HG02938 (cell line): ENCODE measurements around the gene CDH13.

ENCODE experiments used
- ATAC-seq: cut with Tn5 transposase; IDR thresholded peaks from one replicate; pipeline ENCODE4 v1.9.1; 2021; ENCODE audit warnings: mild to moderate bottlenecking, moderate library complexity; ENCODE audit not compliant: unreplicated experiment

Gene CDH13

DNA sequence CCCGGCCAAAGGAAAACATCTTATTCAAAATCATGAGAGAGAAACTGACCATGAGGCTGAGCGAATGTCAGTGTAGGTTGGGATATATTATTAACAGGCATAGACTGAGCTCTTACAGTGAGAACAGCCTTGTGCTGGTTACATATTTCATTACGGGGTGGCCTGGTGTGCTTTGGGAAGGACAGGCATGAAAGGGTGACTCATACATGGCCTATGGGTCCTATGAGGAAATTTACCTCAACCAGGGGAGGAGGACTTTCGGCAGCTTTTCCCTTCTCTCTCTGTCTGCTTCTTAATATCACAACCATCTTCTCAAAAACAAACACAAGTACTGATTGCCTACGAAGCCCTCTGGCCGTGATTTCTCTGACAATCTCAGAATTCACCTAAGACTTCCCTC, 579.1 kb downstream of the CDH13 start:
- ATAC-seq, result no peak

DNA sequence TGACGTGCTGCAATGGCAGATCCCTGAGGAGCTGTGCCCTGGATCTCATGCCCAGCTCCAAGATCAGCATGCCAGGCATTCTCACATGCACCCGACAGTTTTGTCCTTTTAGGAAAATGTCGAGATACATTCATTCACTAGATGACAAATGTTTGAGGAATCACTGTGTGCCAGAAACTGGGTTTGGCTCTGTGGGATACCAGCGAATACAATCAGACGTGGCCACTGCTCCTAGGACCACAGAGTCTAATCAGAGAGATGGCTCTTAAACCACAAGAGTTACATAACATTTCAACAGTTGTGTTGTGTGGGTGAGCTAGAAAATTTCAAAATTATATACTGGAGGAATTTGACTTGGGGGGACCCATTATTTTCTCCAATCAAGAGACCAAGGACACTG, 579.7 kb downstream of the CDH13 start:
- no peak for ATAC-seq

DNA sequence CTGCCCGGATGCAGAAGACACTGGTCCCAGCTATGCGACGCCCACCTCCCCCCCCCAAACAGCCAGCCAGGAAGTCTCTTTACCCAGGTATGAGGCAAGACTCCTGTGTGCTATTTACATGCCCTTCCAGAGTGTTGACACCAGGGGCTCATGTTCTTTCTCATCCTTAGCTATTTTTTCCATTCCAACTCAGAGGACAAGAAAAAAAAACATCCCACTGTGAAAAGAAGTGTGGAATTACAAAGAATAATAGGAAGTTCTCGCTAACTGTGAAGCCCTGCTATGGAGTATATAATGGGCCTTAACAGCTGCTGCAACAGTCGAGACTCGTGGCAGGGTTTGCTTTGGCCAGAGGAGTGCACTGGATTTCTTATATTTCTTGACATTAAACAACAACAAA, 584.9 kb downstream of the CDH13 start:
- no peak for ATAC-seq

DNA sequence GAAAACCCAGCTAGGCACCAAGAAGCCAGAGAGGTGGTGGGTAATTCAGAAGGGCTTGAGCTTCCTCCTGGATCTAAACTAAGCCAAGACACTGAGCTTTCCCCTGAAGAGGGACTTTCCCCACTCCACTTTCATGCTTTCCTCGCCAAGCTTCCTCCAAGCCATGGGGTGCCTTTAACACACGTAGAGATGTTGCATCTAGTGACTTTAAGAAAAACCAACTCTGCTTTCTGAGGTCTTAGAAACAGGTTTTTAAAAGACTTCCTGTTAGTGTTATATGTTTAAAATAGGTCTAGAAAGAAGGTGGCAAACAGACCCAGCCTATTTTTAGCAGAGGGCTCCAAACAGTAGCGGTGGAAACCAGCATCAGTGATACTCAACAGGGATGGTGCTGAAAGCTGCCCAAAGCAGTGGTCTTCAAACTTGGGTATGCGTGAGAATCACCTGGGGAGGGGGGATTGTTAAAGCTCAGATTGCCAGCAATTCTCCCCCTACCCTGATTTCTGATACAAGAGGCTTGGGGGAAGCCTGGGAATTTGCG, 585.6 kb downstream of the CDH13 start:
- no peak for ATAC-seq

DNA sequence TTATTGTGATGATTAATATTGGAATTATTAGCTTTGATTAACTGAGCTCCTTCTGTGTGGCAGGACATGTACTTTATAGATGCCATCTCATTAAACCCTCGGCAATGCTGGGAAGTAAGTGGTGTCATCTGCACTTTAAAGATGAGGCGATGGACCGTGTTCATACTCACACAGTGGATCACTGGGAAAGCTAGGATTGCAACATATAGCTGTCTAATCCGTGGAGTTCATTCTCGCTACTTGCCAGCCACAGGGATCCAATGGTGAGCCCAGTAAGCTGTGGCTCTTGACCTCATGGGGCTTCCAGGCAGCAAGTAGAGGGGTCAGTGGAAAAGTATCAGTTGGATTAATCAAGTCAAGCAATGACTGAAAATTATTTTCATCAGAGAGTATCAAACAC, 587.9 kb downstream of the CDH13 start:
- no peak for ATAC-seq

DNA sequence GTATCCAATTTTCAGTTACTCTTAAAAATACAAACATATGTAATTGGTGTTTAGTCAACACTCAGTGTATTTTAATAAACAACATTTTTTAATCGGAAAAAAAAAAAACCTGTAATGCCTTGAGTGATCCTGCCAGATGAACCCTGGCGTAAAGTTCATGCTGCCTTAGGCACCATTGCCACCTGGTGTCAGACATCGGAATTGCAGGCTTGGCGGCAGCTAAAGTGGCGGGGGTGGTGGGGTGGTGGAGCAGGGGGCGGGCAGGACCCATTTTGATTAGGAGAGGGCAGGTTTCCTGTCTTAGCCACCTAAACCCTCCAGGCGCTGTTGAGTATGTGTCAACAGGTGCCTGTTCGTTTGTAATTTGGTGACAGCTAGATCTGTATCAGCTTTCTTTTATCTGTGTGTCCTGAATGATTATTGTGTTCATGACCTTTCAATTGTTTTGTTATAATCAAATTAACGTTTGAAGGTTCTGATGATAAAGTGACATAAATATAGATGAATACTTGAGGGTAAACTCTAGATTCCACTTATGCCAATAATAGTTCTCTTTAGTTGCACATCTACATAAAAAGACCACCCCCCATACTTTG, 588.7 kb downstream of the CDH13 start:
- ATAC-seq, result no peak

DNA sequence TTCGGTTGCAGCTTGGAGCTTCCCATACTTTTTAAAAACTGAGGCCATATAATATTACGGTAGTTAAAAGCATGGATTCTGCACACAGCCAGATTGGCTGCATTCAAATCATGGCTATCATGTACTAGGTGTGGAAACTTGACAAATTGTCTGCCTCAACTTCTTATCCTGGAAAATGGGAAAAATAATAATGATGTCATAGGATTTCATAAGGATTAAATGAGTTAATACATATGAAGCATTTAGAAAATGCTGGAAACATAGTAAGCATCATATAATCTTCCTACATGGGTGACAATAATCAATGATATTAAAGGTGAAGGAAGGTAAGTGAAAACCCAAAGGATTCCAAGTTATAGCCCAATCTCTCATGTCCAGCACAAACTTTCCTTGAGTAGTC, 592.5 kb downstream of the CDH13 start:
- no peak for ATAC-seq

DNA sequence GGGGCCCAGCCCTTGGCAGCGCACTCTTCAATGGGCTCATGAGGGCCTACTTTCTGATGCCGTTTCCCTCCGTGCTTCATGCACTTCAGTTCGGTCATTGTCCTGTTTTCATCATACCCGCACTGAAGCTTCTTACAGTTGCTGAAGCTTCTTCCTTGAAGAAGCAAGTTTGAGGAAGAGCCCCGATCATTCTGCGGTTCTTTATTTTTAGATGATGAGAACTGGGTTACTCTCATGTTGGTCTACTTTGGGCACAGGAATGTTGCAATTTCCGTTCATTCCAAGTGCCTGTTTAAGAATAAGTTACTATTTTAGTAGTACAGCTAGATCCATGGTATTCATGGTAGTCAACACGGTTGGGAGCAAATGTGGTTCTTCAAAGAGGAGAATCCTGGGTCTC, 593.3 kb downstream of the CDH13 start:
- ATAC-seq, result no peak

DNA sequence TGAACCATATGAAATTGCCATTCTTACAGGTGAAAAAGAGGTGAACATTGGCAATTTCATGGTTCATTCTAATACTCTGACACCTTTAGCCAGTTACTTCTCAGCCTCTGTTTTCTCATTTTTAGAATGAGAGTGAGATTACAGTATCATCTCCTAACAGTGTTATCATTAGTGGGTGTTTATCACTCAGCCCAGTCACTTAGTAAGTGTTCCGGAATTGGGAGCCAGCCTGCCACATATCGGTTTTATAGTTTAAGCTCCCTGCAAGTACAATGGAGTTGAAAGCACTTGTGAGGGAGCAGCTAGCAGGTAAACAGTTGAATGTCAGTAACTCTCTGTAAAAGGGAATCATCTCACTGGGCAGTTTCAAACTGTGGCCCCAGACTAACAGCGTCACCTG, 597.9 kb downstream of the CDH13 start:
- ATAC-seq, result no peak

DNA sequence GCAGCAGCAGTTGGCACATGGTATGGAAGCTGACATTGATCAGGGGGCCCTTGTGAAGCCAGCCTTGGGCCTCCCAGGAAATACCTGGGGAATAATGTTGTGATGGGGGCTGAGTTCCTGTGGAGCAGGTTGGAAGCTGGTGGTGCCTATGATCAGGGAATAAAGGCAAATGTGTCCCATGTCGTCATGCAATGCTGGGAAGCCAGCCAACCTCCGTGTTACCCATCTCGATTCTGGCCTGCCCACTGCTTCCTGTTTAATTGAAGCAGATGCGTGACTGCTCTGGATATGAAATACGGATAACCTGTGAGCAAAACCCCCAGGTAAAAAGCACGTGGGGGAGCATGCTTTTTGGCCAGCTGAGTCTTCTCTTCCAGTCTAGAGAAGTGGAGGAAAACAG, 600.6 kb downstream of the CDH13 start:
- ATAC-seq, result no peak

DNA sequence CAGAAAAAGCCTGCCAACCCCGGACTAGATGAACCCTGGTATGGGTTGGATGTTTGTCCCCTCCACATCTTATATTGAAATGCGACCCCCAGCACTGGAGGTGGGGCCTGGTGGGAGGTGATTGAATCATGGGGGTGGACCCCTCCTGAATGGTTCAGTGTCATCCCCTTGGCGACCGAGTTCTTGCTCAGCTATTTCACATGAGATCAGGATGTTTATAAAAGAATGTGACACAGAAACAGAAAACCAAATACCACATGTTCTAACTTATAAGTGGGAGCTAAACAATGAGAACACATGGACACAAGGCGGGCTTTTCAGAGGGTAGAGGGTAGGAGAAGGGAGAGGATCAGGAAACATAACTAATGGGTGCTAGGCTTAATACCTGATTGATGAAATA, 605.0 kb downstream of the CDH13 start:
- ATAC-seq, result no peak

DNA sequence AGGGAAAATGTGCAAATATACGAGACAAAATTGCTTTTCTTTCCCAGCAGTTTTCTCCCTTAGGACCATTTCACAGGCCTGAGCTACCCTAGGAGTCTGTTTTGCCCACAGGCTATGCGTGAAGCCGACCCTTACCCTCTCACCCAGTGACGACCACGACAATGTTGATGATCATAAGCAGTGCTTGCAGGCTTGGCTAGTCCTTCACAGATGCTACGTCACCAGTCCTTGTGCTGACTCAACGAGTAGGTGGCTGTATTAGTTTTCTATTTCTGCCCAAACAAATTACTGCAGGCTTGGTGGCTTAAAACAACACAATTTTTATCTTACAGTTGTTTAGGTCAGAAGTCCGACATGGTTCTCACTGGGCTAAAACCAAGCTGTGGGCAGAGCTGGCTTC, 606.4 kb downstream of the CDH13 start:
- ATAC-seq, result no peak

DNA sequence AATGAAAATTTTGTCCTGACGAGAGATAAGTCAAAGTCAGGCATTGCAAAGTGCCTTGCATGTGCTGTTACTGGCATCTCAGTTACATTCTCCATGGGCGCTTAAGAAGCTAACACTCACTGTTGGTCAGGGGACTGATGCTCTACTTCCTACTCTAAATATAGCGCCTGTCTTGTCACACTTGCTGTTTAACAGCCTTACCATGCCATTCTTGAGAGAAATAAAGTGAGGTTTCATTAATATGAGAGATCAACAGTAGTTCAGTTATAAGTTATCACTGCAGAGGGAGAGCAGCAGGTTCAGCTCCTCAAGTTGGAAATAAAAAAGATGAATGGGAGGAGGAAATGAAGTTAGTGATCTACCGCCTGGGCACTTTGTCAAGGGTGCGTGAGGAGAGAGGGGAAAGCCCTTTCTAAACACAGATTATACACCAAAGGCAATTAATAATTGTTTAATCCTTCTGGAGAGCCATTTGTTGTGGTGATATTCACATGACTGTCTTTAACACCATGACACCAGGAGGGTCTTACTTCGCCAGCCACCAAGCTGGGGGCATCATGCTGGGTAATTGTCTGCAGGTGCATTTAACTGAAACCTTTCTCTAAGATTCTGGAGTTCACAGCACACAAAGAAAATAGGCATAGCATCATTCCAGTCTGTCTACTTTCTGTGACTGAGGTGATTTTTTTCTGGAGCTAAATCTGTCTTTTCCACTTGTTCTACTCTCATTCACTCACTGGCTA, 612.4 kb downstream of the CDH13 start:
- ATAC-seq, result no peak

DNA sequence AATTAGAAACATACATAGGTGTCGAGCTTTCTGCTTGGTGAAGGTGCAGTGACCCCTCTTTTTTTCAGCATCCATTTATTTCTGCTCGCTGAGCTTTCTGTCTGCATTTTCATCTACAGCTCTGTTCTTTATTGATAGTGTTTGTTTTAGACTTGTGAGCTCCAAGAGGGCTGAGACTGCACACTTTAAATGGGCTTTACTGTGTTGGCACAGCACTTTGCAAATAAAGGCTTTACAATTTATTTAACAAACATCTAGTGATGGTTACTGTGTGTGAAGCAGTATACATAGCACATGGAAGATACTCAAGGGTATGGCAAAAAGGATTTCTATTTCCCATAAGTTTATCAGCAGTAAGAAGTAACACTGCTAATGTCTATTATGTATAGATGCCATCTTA, 617.3 kb downstream of the CDH13 start:
- ATAC-seq, result no peak

DNA sequence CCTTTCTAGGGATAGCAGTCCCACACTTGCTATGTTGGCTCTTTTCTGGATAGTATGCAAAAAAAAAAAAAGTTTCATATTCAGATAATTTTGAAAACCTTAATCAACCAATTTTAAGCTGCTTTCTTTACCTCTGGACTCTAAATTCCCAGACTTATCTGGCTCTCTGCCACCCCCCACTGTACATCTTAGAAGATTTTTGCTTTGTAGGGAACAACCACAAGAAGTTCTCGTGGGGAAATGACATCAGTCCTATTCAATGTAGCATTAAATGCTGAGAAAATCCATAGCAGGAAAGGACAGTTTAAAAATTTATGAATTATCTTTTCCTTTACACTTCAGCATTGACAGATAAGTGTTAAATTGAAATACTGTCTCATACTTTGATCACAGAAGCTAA, 618.3 kb downstream of the CDH13 start:
- ATAC-seq, result no peak

DNA sequence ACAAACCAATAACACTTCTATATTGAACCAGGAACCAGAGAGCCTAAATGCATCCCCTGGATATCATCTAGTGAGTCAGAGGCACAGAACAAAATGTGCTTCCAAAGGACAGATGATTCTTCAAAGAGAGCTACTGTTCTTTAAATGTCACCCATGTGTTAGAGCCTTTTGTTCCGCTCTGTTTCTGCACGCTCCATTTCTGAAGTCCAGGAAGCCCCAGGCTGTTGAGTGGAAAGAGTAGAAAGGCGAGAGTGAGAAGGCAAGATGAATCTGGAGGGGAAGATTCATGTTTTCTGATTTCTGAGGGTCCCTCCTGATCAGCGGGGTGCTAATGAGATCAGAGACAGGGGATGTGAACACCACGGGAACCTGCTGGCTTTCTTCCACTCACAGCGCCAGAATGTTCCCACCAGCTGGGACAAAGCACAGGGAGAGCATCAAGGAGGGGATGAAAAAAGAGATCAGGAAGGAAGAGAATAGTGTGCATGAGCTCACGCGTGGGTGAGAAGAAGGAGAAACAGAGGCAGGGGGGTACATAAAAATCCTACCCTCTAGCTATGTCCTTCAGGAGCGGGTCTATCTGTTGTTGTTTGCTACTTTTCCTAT, 621.1 kb downstream of the CDH13 start:
- no peak for ATAC-seq

DNA sequence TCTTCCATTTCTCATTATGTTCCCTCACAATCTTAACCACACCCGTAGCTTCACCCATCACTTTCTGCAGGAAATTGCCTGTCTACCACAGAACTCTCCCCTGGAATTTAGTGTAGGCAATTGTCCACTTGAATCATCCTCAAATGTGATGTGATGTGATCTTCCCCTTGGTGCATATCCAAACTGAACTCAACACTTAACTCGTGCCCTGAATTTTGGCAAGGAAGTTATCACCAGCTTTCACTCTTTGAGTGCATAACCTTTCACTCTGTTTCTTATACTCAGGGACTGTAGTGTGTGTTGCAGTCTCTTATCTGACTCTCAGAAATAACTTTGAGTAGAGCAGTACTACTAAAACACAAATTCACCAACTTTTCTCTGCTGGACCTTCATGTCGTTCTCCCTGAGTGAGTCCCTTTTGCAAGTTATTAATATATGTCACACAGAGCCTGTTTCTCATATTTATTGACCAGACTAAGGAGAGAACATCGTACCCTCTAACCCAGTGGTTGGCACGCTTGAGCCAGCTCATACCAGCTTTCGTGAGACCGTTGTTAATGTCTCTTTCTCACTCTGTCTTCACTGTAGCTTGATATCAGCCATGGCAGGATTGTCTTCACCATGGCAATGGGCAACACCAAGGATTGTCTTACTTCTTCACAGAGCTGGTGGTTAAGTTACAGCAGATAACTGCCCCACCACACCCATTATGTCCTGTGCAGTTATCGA, 622.1 kb downstream of the CDH13 start:
- no peak for ATAC-seq

DNA sequence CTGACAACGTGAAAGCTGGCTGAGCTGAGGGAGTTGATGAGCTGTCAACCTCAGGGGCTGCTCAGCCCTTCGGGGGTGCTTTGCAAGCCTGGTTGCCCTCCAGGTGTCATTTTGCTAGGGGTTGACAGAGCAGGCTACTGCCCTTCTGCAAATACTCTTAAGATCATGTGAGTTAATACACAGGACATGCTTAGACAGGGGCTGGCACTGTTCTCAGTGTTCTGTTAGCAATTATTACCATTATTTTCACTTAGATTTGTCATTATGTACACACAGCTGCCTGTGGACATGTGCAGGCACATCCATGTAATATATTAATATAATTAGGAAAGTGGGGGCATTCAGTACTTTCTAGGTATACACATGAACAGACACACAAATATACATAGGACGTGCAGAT, 626.8 kb downstream of the CDH13 start:
- ATAC-seq, result no peak

DNA sequence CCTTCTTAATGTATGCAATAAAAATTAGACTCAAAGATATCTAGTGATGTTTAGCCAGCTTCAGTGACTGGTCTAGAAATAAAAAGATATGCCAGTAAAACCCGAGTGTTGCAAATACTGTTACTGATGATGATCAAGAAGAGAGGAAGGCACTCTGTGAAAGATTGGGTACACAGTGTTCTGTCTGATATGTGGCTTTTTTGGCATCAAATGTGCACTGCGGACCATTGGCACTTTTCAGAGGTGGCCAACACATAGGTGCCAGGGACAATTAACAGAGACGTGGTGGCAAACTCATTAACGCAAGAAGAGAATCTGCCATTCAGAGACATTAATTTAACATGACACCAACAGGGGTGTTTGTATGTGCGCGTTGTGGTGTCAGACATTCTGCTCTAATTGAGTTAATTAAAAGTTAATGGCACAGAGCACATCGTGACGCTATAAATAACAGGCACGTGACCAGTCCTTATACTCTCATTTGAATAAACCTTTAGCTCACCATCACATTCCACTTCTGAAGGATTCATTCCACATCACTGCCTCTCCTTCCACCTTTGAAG, 631.7 kb downstream of the CDH13 start:
- no peak for ATAC-seq

DNA sequence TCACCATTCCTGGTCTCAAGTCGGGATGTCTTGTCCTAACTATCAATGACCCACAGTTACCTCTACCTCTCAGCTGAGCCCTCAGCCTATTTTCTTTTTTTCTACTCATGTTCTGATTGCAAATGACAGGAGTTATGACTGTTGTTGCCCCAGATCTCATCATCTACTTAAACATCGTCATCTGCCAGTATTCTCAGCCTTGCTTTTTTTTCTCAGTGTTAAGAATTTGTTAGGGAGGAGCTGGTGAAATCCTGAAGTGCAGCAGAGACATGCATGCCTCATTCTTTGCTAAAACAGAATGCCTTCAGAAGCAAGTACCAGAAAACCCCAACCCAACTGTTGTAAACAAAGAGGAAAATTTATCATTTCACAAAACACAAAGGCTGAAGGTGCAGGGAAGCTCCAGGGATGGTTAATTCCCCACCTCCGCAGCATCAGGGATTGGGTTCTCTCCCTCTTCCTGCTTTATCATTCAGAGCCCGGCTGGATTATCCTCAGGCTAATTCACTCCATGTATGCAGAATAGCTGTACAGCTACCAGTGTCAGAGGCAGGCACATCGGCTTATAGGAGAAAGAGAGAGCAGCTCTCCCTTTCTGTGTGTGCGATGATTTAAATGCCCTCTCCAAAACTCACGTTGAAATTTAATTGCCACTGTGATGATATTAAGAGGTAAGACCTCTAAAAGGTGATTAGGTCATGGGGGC, 640.2 kb downstream of the CDH13 start:
- no peak for ATAC-seq

DNA sequence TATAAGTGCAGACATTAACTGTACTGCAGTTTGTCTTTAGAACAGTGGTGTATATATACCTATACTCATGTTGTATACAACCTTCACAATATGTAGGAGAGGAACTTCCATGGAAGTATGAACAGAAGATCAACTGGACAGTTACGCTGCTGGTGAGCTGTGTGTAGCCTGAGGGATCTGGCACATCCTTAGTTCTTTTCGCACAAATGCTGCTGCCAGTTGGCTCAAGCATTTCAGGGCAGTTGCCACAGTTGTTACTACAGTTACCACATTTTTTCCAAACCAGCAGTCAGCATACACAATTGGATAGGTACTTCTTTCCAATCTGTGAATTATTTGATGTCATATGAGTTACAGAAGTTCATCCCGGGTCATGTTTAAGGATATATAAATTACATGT, 641.4 kb downstream of the CDH13 start:
- no peak for ATAC-seq
